Measurements from ENCODE around the gene IFITM2.

DNA sequence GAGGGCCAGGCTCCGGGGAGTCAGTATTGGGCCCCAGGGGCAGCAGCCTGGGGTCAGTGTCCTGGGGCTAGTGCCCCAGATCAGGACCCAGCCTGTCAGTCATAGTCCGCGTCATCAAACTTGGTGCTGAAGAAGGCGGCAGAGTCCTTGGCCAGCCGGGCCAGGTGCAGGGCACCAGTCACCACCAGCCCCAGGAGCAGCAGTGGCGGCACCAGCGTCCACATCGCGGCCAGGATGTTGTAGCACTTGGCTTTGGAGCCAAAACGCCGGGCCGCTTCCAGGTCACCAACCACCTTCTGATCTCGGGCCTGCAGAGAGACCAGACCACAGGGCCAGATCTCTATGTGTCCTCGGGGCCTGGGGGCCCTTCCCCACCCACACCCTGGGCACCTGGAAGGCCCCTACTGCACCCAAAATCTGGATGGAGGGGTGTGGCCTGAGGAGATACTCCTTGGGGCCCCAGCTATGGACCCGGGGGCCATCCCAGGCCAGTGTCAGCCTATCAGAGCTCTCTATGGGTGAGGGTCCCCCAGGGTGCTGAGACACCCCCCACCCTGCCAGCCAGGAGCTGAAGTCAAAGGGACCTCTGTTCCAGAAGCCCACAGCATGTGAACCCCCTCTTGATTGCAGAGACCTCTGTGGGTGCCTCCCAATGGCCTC, 9.1 kb upstream of the IFITM2 start:
- TF ChIP-seq KLF1 (tag by site-specific recombination; IDR thresholded peaks at IDR 0.05) (no peak), TCF7L2 (IDR thresholded peaks at IDR 0.05; ENCODE audit: borderline replicate concordance, low read depth, low read length) (no peak), ZNF202 (tag by site-specific recombination; IDR thresholded peaks at IDR 0.05; ENCODE audit: borderline replicate concordance) (no peak), GLIS2 (tag by site-specific recombination; IDR thresholded peaks at IDR 0.05) (no peak; the same call in 1 of the 2 replicates), MYNN (tag by site-specific recombination; IDR thresholded peaks at IDR 0.05; ENCODE audit: borderline replicate concordance) (no peak)
- TF ChIP-seq, protein P1, sequence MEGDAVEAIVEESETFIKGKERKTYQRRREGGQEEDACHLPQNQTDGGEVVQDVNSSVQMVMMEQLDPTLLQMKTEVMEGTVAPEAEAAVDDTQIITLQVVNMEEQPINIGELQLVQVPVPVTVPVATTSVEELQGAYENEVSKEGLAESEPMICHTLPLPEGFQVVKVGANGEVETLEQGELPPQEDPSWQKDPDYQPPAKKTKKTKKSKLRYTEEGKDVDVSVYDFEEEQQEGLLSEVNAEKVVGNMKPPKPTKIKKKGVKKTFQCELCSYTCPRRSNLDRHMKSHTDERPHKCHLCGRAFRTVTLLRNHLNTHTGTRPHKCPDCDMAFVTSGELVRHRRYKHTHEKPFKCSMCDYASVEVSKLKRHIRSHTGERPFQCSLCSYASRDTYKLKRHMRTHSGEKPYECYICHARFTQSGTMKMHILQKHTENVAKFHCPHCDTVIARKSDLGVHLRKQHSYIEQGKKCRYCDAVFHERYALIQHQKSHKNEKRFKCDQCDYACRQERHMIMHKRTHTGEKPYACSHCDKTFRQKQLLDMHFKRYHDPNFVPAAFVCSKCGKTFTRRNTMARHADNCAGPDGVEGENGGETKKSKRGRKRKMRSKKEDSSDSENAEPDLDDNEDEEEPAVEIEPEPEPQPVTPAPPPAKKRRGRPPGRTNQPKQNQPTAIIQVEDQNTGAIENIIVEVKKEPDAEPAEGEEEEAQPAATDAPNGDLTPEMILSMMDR (tag by site-specific recombination; IDR thresholded peaks at IDR 0.05), result no peak
- TF ChIP-seq, protein P2, sequence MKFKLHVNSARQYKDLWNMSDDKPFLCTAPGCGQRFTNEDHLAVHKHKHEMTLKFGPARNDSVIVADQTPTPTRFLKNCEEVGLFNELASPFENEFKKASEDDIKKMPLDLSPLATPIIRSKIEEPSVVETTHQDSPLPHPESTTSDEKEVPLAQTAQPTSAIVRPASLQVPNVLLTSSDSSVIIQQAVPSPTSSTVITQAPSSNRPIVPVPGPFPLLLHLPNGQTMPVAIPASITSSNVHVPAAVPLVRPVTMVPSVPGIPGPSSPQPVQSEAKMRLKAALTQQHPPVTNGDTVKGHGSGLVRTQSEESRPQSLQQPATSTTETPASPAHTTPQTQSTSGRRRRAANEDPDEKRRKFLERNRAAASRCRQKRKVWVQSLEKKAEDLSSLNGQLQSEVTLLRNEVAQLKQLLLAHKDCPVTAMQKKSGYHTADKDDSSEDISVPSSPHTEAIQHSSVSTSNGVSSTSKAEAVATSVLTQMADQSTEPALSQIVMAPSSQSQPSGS (tag by site-specific recombination; IDR thresholded peaks at IDR 0.05; ENCODE audit: low read depth), result no peak
